B cell (primary cell): Measurements from ENCODE around the gene EBF3. TPM values are rescaled to one million over a fixed set of nuclear protein-coding genes. Genes with fewer than 3 reads are reported as not detected.

Source experiments
- ATAC-seq: fragments of 200-7000 bp; cut with Tn5 transposase; one replicate; pipeline ENCODE4 v1.10.0; 2021; ENCODE audit warnings: low read depth, mild to moderate bottlenecking, moderate number of reproducible peaks, moderate library complexity
- CTCF ChIA-PET: fragments of 350-600 bp; sonication (Branson Sonifier 250); formaldehyde crosslinking; loops from one replicate; lab custom pipeline; 2021; ENCODE audit warnings: antibody characterized with exemption, inconsistent platforms; lab: Charles Lee
- POLR2A ChIA-PET: fragments of 350-600 bp; sonication (Branson Sonifier 250); formaldehyde crosslinking; loops from one replicate; lab custom pipeline; 2021; ENCODE audit warnings: antibody characterized with exemption; lab: Charles Lee
- DNase-seq: peaks from one replicate; pipeline ENCODE4 v3.0.0; 2013
- H2AFZ ChIP-seq: 2 replicates; pipeline ENCODE4 v1.6.1; 2012; ENCODE audit warnings: mild to moderate bottlenecking, low read depth, low read length; ENCODE audit not compliant: insufficient read depth, poor library complexity, severe bottlenecking
- H3K27ac ChIP-seq, 2 donors: 1 replicate in 1 of 2; 2 replicates in 1 of 2; pipeline ENCODE4 v1.5.1; 2012 to 2013; ENCODE audit warnings: low read length in 2 of 2, mild to moderate bottlenecking in 2 of 2, moderate library complexity in 1 of 2
- H3K27me3 ChIP-seq, 4 experiments: fragments of 200-600 bp in 1 of 4; sonication (generic) in 1 of 4; replicated peaks in 1 of 4; 1 replicate in 2 of 4; 2 replicates in 2 of 4; pipeline versions ENCODE4 v1.6.1 to v1.7.0; 2013 to 2016; ENCODE audit warnings: low read length in 3 of 4, mild to moderate bottlenecking in 2 of 4, mixed read lengths in 1 of 4, moderate library complexity in 1 of 4; ENCODE audit not compliant: insufficient read depth in 4 of 4, control insufficient read depth in 3 of 4; ENCODE audit errors: control extremely low read depth in 1 of 4
- H3K36me3 ChIP-seq, 2 experiments: replicated peaks in 1 of 2; 1 replicate in 1 of 2; 2 replicates in 1 of 2; pipeline versions ENCODE4 v1.6.1 to v1.7.1; 2013; ENCODE audit warnings: low read length in 1 of 2; ENCODE audit not compliant: insufficient read depth in 2 of 2, control insufficient read depth in 1 of 2; ENCODE audit errors: control extremely low read depth in 1 of 2, extremely low read depth in 1 of 2
- H3K4me1 ChIP-seq, 2 donors: fragments of 200-600 bp in 1 of 2; sonication (generic) in 1 of 2; 1 replicate in 1 of 2; 2 replicates in 1 of 2; pipeline versions ENCODE4 v1.5.1 to v1.6.1; 2013 to 2017; ENCODE audit warnings: low read length in 2 of 2; ENCODE audit not compliant: control insufficient read depth in 2 of 2, insufficient read depth in 2 of 2
- H3K4me2 ChIP-seq: replicated peaks from 2 replicates; pipeline ENCODE3; 2012; ENCODE audit warnings: mild to moderate bottlenecking, low read depth, low read length; ENCODE audit not compliant: poor library complexity, severe bottlenecking
- H3K4me3 ChIP-seq, 5 experiments: fragments of 200-600 bp in 1 of 5; sonication (generic) in 1 of 5; 1 replicate in 3 of 5; 2 replicates in 2 of 5; pipeline versions ENCODE4 v1.5.1 to v1.7.0; 2011 to 2016; ENCODE audit warnings: low read length in 4 of 5, mild to moderate bottlenecking in 4 of 5, low read depth in 2 of 5, control low read depth in 1 of 5, moderate library complexity in 1 of 5; ENCODE audit not compliant: insufficient read depth in 1 of 5; ENCODE audit errors: control extremely low read depth in 1 of 5, extremely low read depth in 1 of 5
- H3K79me2 ChIP-seq: fragments of 200-600 bp; sonication (generic); one replicate; pipeline ENCODE4 v1.6.0; 2016; ENCODE audit warnings: low read length; ENCODE audit not compliant: control insufficient read depth, insufficient read depth
- H3K9ac ChIP-seq: fragments of 200-600 bp; sonication (generic); 2 replicates; pipeline ENCODE4 v1.6.1; 2017; ENCODE audit warnings: mild to moderate bottlenecking, low read length, moderate library complexity
- H3K9me3 ChIP-seq, 3 donors: one replicate each; pipeline versions ENCODE4 v1.6.1 to v1.7.1; 2013; ENCODE audit warnings: low read length in 2 of 3; ENCODE audit not compliant: control insufficient read depth in 2 of 3, insufficient read depth in 1 of 3; ENCODE audit errors: control extremely low read depth in 1 of 3
- H4K20me1 ChIP-seq: 2 replicates; pipeline ENCODE4 v1.6.0; 2012; ENCODE audit warnings: mild to moderate bottlenecking, low read length; ENCODE audit not compliant: insufficient read depth, control insufficient read depth, poor library complexity, severe bottlenecking
- H3K27ac Mint-ChIP-seq: one replicate; pipeline ENCODE4 v1.8.0; 2021; ENCODE audit warnings: mixed read lengths
- H3K27me3 Mint-ChIP-seq: one replicate; pipeline ENCODE4 v1.8.0; 2021; ENCODE audit warnings: mixed read lengths
- H3K4me1 Mint-ChIP-seq: one replicate; pipeline ENCODE4 v1.8.0; 2021; ENCODE audit warnings: mixed read lengths
- H3K4me3 Mint-ChIP-seq: one replicate; pipeline ENCODE4 v1.8.0; 2021; ENCODE audit warnings: mixed read lengths
- H3K9me3 Mint-ChIP-seq: one replicate; pipeline ENCODE4 v1.8.0; 2022; ENCODE audit warnings: mixed read lengths; ENCODE audit not compliant: insufficient read depth
- CTCF ChIP-seq: fragments of 200-600 bp; IDR thresholded peaks from one replicate; pipeline ENCODE4 v1.8.0; 2022; ENCODE audit warnings: antibody characterized with exemption, mild to moderate bottlenecking
- EZH2 ChIP-seq: IDR thresholded peaks from 2 replicates; pipeline ENCODE4 v1.6.1; 2012; ENCODE audit warnings: borderline replicate concordance, low read depth, mild to moderate bottlenecking, moderate library complexity, low read length; ENCODE audit not compliant: insufficient read depth, poor library complexity, severe bottlenecking
- WGBS: methylation state at CpG from one replicate; pipeline ENCODE4 v1.1.5; 2013; ENCODE audit warnings: missing lambda C conversion rate; ENCODE audit not compliant: insufficient coverage; 5-methylcytosine and 5-hydroxymethylcytosine counted together
- intact Hi-C: fragments of 100-400 bp; cut with micrococcal nuclease; formaldehyde crosslinking; loops from one replicate; pipeline ENCODE4 v1.10.0; 2022
- polyA plus RNA-seq: library from polyadenylated mRNA; depleted of rRNA; stranded (reverse); fragments of >200 nt; gene quantifications from 2 replicates; pipeline ENCODE4 v1.2.3, GENCODE V29; 2012
- total RNA-seq, 2 donors: library from RNA; stranded (reverse); fragments of 120-200 nt in 1 of 2; gene quantifications; 1 replicate in 1 of 2; 2 replicates in 1 of 2; pipeline versions ENCODE4 v1.2.3 to v1.2.4, GENCODE V29; 2013 to 2022

The EBF3 gene
- total and polyA plus RNA-seq, 2 donors (not counting 1 experiment from before 2014, with no cell fraction given): not detected

- H3K9me3 ChIP-seq: no peaks in the 10 kb centered on the region
- Mint-ChIP-seq H3K4me1 (no peaks in the 10 kb centered on the region), H3K4me3 (no peak overlapping the region), H3K27me3 (no peaks in the 10 kb centered on the region), H3K9me3 (no peaks in the 10 kb centered on the region), H3K27ac (no peak overlapping the region)
- H3K4me3 ChIP-seq: no peak overlapping the region
- H4K20me1 ChIP-seq: no peaks in the 10 kb centered on the region
- no peak overlapping the region for H3K9ac ChIP-seq
- H3K27me3 ChIP-seq: no peaks in the 10 kb centered on the region
- H2AFZ ChIP-seq: no peak overlapping the region
- H3K4me1 ChIP-seq: no peaks in the 10 kb centered on the region
- no peaks in the 10 kb centered on the region for H3K79me2 ChIP-seq
- DNase-seq (no peak), ATAC-seq (no peak)
- 100% methylated on average over 7 of the region's 12 CpGs for WGBS
- TF ChIP-seq CTCF (no peak), EZH2 (no peak)
- no peak overlapping the region for H3K27ac ChIP-seq
- intact Hi-C loops: no loop called here
- ChIA-PET CTCF (no interaction called here), POLR2A (no interaction called here)
- H3K36me3 ChIP-seq: no peaks in the 10 kb centered on the region
- H3K4me2 ChIP-seq: no peak overlapping the region
These were observed 130.6 kb downstream of the EBF3 start for GRCh38 chr10:129833468-129833950.

- no peaks in the 10 kb centered on the region for H3K27me3 ChIP-seq
- DNase-seq: no peak
- H4K20me1 ChIP-seq: no peaks in the 10 kb centered on the region
- H3K36me3 ChIP-seq: no peaks in the 10 kb centered on the region
- Mint-ChIP-seq H3K27me3 (no peaks in the 10 kb centered on the region), H3K27ac (no peak overlapping the region), H3K9me3 (no peaks in the 10 kb centered on the region), H3K4me1 (no peaks in the 10 kb centered on the region), H3K4me3 (no peak overlapping the region)
- intact Hi-C loops: no loop called here
- no peaks in the 10 kb centered on the region for H3K9me3 ChIP-seq
- no peak overlapping the region for H3K4me2 ChIP-seq
- no peak overlapping the region for H2AFZ ChIP-seq
- H3K9ac ChIP-seq: no peak overlapping the region
- no peaks in the 10 kb centered on the region for H3K79me2 ChIP-seq
- no peaks in the 10 kb centered on the region for H3K4me1 ChIP-seq
- TF ChIP-seq CTCF (no peak), EZH2 (no peak)
- no peak for ATAC-seq
- H3K4me3 ChIP-seq: no peak overlapping the region
- no peak overlapping the region for H3K27ac ChIP-seq
- ChIA-PET POLR2A (no interaction called here), CTCF (no interaction called here)
- WGBS: 94% methylated on average over 17 of the region's 22 CpGs
These were observed 131.3 kb downstream of the EBF3 start for GRCh38 chr10:129832573-129833467.
